ENCODE measurements around the gene PSMD9.

Gene PSMD9

GRCh38 chr12:121958541-121959240, 70.1 kb downstream of the PSMD9 start:
- no peak for TF ChIP-seq CTCF (IDR thresholded peaks at IDR 0.05; ENCODE audit: control insufficient read depth, insufficient read depth, low read depth, low read length, missing control alignments)
- no peak for DNase-seq (ENCODE audit: low read depth)
- H3K4me3 ChIP-seq (ENCODE audit: control insufficient read depth, low read depth, low read length): no peak overlapping the region

DNA sequence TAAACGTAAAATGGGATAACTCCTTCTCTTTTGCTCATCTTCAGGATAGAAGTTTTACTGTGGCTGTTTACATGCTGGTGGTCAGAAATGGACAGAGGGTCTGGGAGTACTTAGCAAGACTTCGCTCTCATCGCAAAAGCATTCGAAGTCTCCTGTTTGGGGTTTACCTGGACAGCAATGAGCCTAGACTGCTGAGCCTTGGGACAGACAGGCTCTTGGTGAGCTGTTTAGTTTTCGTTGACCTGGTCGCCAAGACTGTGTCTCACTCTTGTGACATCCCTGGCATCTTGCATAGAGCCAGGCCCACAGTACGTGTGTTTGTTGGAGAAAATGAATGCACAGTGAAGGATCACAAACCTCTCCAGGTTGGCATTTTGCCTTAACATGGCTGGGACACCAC, 72.0 kb downstream of the PSMD9 start:
- no peak overlapping the region for H3K4me3 ChIP-seq (ENCODE audit: control insufficient read depth, low read depth, low read length)
- DNase-seq (ENCODE audit: low read depth): no peak
- no peak for TF ChIP-seq CTCF (IDR thresholded peaks at IDR 0.05; ENCODE audit: control insufficient read depth, insufficient read depth, low read depth, low read length, missing control alignments)

DNA sequence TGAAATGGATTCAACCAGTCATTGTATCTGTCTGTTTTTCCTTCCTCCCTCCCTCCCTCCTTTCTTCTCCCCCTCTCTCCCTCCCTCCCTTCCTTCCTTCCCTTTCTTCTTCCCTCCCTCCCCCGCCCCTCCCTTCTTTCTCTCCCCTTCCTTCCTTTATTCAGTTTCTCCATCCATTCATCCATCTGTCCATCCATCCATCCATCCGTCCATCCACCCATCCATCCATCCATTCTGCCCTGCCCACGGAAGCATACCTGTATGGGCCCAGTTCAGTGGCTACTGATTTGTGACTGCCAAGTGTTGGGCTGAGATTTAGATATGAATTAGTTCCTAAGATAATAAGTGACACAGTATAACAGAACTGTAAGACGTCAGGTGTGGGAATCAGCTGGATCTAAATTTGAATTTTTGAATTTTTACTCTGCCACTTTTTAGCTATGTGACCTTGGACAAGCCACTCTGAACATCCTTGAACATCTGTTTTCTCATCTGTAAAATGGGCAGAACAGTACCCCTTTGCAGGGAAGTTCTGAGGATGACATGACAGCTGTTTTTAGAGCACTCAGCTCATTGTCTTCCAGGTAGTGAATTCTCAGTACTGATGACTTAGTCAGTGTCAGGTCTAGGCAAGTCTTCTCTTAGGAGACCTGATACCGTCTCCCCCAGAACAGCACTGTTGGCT, 72.7 kb downstream of the PSMD9 start:
- H3K4me3 ChIP-seq (ENCODE audit: control insufficient read depth, low read depth, low read length): no peak overlapping the region
- no peak for TF ChIP-seq CTCF (IDR thresholded peaks at IDR 0.05; ENCODE audit: control insufficient read depth, insufficient read depth, low read depth, low read length, missing control alignments)
- DNase-seq (ENCODE audit: low read depth): no peak

DNA sequence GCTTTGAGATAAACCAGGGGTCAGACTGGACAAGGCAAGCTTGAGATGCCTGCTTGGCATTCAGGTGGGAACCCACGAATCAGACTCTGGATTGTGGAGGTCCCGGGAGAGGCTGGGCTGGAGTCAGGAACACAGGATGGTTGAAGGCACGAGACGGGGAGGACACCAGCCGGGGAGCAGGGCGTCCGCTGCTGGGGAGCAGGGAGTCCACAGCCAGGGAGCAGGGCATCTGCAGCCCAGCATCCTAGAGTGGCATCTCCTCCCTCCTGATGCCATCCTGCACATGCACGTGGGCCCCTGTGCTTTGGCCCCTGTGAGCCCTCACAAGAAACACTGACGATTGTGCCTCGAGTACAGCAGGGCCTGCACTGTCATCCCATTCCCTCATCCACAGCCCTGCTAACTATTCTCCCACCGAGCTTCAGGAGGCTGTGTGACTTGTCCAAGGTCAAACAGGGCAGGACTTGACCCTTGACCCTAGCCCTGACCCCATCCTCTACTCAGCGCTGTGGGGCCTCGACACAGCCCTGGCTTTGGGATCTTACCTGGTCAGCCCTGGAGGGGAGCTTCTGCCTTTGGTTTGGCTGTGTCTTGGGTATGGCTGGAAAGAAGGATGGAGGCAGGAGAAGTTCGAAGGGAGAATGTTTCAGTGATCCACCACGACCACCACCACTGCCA, 74.9 kb downstream of the PSMD9 start:
- no peak overlapping the region for H3K4me3 ChIP-seq (ENCODE audit: control insufficient read depth, low read depth, low read length)
- TF ChIP-seq CTCF (IDR thresholded peaks at IDR 0.05; ENCODE audit: control insufficient read depth, insufficient read depth, low read depth, low read length, missing control alignments): no peak
- no peak for DNase-seq (ENCODE audit: low read depth)

GRCh38 chr12:121964813-121965643, 76.4 kb downstream of the PSMD9 start:
- peak; percentile 86 for DNase-seq (ENCODE audit: low read depth)
- H3K4me3 ChIP-seq (ENCODE audit: control insufficient read depth, low read depth, low read length): no peak overlapping the region
- no peak for TF ChIP-seq CTCF (IDR thresholded peaks at IDR 0.05; ENCODE audit: control insufficient read depth, insufficient read depth, low read depth, low read length, missing control alignments)

DNA sequence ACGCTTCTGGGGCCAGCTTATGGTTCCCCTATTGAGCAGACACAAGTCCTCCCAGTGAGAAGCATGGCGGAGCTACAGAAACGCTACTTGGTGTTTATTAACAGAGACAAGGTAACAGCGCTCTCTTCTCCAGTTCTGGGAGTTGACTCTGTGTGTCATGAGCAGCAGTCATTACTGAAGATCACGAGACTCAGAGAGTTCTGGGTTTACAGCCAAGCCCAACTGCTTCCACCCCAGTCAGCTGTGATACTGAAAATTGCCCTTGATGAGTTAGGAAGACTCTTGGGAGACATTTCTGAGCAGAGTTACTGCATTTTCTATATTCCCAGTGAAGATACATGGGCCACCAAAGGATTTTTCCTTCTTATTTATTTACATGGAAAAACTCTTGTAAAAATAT, 78.4 kb downstream of the PSMD9 start:
- H3K4me3 ChIP-seq (ENCODE audit: control insufficient read depth, low read depth, low read length): no peak overlapping the region
- no peak for DNase-seq (ENCODE audit: low read depth)
- TF ChIP-seq CTCF (IDR thresholded peaks at IDR 0.05; ENCODE audit: control insufficient read depth, insufficient read depth, low read depth, low read length, missing control alignments): no peak

All from AG09309 (cell line).